K562 (cell line): ENCODE data around the gene N4BP3. TPM values are rescaled to one million over a fixed set of nuclear protein-coding genes. Genes with fewer than 3 reads are reported as not detected.

Experiments
- ATF7 ChIP-seq: fragments of 450-650 bp; IDR thresholded peaks from 2 replicates; pipeline ENCODE4 v1.7.1; 2014; ENCODE audit warnings: mild to moderate bottlenecking, moderate library complexity
- CREB1 ChIP-seq, 2 experiments: sonication (generic) in 1 of 2; formaldehyde crosslinking in 1 of 2; IDR thresholded peaks; 2 replicates each; pipeline versions ENCODE4 v1.6.1 to v1.8.0; 2012 to 2022; ENCODE audit warnings: inconsistent platforms in 1 of 2, mild to moderate bottlenecking in 1 of 2, missing genetic modification reagents in 1 of 2, moderate library complexity in 1 of 2
- CREB3L1 ChIP-seq: fragments of 450-650 bp; IDR thresholded peaks from 2 replicates; pipeline ENCODE4 v1.6.1; 2014; ENCODE audit warnings: low read depth, mild to moderate bottlenecking, moderate library complexity, borderline replicate concordance
- CREB5 ChIP-seq: fragments of 250-450 bp; sonication (Bioruptor Pico); IDR thresholded peaks from 2 replicates; pipeline ENCODE4 v1.5.0; 2020; ENCODE audit warnings: mild to moderate bottlenecking
- DEAF1 ChIP-seq: fragments of 450-650 bp; formaldehyde crosslinking; IDR thresholded peaks from 2 replicates; pipeline ENCODE4 v1.4.0; 2020; ENCODE audit warnings: mild to moderate bottlenecking, moderate library complexity
- E2F6 ChIP-seq, 2 experiments: IDR thresholded peaks; 2 replicates each; pipeline ENCODE4 v1.6.1; 2011; ENCODE audit warnings: borderline replicate concordance in 1 of 2, control low read depth in 1 of 2, low read depth in 1 of 2, low read length in 1 of 2, mild to moderate bottlenecking in 1 of 2, mixed read lengths in 1 of 2, moderate library complexity in 1 of 2; ENCODE audit not compliant: insufficient read depth in 1 of 2, insufficient read length in 1 of 2, poor library complexity in 1 of 2, severe bottlenecking in 1 of 2; ENCODE audit errors: extremely low read depth in 1 of 2
- JUND ChIP-seq, 2 experiments: IDR thresholded peaks; 2 replicates in 1 of 2; 3 replicates in 1 of 2; pipeline ENCODE4 v1.6.1; 2011; ENCODE audit warnings: borderline replicate concordance in 2 of 2, low read depth in 2 of 2, low read length in 2 of 2, improper control_type of control experiment in 1 of 2, missing biosample characterization in 1 of 2, missing genetic modification characterization in 1 of 2, missing genetic modification reagents in 1 of 2
- PPARD ChIP-seq: fragments of 250-450 bp; sonication (Bioruptor Pico); IDR thresholded peaks from 2 replicates; pipeline ENCODE4 v1.8.0; 2022; ENCODE audit warnings: inconsistent platforms, mild to moderate bottlenecking, moderate library complexity
- RAD21 ChIP-seq, 2 experiments: fragments of 250-450 bp in 1 of 2; fragments of 450-650 bp in 1 of 2; sonication (Bioruptor Pico) in 1 of 2; formaldehyde crosslinking in 1 of 2; IDR thresholded peaks in 1 of 2; conservative IDR thresholded peaks in 1 of 2; 2 replicates each; pipeline versions ENCODE4 v1.4.0 to v1.8.0; 2020 to 2022; ENCODE audit warnings: mild to moderate bottlenecking in 2 of 2, moderate library complexity in 1 of 2
- RB1 ChIP-seq: fragments of 450-650 bp; IDR thresholded peaks from 2 replicates; pipeline ENCODE4 v1.6.1; 2017; ENCODE audit warnings: low read depth, mild to moderate bottlenecking
- RCOR1 ChIP-seq, 2 experiments: IDR thresholded peaks; 2 replicates each; pipeline ENCODE4 v1.6.1; 2012; ENCODE audit warnings: low read depth in 2 of 2, low read length in 2 of 2, borderline replicate concordance in 1 of 2, improper control_type of control experiment in 1 of 2
- SMC3 ChIP-seq: conservative IDR thresholded peaks from 2 replicates; pipeline ENCODE4 v1.6.1; 2011; ENCODE audit warnings: low read depth, low read length, improper control_type of control experiment; ENCODE audit not compliant: insufficient read depth
- STAG1 ChIP-seq: sonication (generic); formaldehyde crosslinking; IDR thresholded peaks from 2 replicates; pipeline ENCODE4 v1.5.0; 2020; ENCODE audit warnings: missing genetic modification reagents, borderline replicate concordance
- TCF7 ChIP-seq: sonication (generic); IDR thresholded peaks from 2 replicates; pipeline ENCODE4 v1.6.1; 2016; ENCODE audit warnings: antibody characterized with exemption, borderline replicate concordance
- polyA plus RNA-seq, 8 experiments: library from polyadenylated mRNA; depleted of rRNA in 4 of 8; stranded (reverse) in 5 of 8; unstranded in 3 of 8; fragments of >200 nt; fragmentation: Nextera tagmentation in 2 of 8; fragmentation: Illumina TruSeq in 1 of 8; extraction: Ambion mirVana in 2 of 8; extraction: Trizol in 1 of 8; gene quantifications; 2 replicates each; pipeline versions ENCODE4 v1.2.1 to v1.2.3, GENCODE V29; 2011 to 2014; ENCODE audit warnings: inconsistent platforms in 1 of 8, missing spikeins in 1 of 8
- total RNA-seq, 7 experiments: library from RNA; depleted of rRNA in 6 of 7; stranded (reverse); fragments of >200 nt in 6 of 7; fragmentation: Illumina TruSeq in 2 of 7; extraction: Trizol in 2 of 7; gene quantifications; 2 replicates each; pipeline versions ENCODE4 v1.2.1 to v1.2.3, GENCODE V29; 2011 to 2021; ENCODE audit warnings: low replicate concordance in 1 of 7
- TF ChIP-seq, protein P1 (sequence below): sonication (generic); formaldehyde crosslinking; IDR thresholded peaks from 2 replicates; pipeline ENCODE4 v1.9.0; 2022; ENCODE audit warnings: mild to moderate bottlenecking, missing genetic modification reagents

Gene N4BP3
- total and polyA plus RNA-seq, 9 of the 15 experiments (the other 6 are each of a cell fraction or from before 2014, with no cell fraction given): 0.06 to 7.0 (median 2.4) TPM

- TF ChIP-seq JUND (IDR thresholded peaks at IDR 0.05; ENCODE audit: borderline replicate concordance, low read depth, low read length) (0 out of 2 replicates have a peak, but pooled peaks have one; percentile 7), JUND (tag; IDR thresholded peaks at IDR 0.05; ENCODE audit: borderline replicate concordance, low read depth, low read length) (no peak), STAG1 (peak; percentile 91), TCF7 (no peak), RB1 (0 out of 2 replicates have a peak, but pooled peaks have one; percentile 33), CREB1 (IDR thresholded peaks at IDR 0.05) (no peak), CREB1 (CRISPR knock-in tag; IDR thresholded peaks at IDR 0.05) (no peak), CREB3L1 (no peak), RCOR1 (IDR thresholded peaks at IDR 0.05; ENCODE audit: borderline replicate concordance in 1 of 2, low read depth in 2 of 2, low read length in 2 of 2) (0 out of 4 replicates have a peak, but pooled peaks of 1 of the 2 experiments have one; percentile 31), PPARD (no peak), E2F6 (IDR thresholded peaks at IDR 0.05; ENCODE audit: borderline replicate concordance in 1 of 2, extremely low read depth in 1 of 2, insufficient read depth in 1 of 2, insufficient read length in 1 of 2, low read depth in 1 of 2, low read length in 1 of 2, poor library complexity in 1 of 2, severe bottlenecking in 1 of 2) (peak in 1 of 2 experiments; percentile 24), RAD21 (CRISPR knock-in tag; conservative IDR thresholded peaks at IDR 0.05 in 1 of 2, IDR thresholded peaks at IDR 0.05 in 1 of 2) (peak; percentile 60 to 80), CREB5 (CRISPR knock-in tag) (no peak), SMC3 (peak; percentile 72), DEAF1 (CRISPR knock-in tag) (peak; percentile 56), ATF7 (0 out of 2 replicates have a peak, but pooled peaks have one; percentile 15)
- TF ChIP-seq, protein P1, sequence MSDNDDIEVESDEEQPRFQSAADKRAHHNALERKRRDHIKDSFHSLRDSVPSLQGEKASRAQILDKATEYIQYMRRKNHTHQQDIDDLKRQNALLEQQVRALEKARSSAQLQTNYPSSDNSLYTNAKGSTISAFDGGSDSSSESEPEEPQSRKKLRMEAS (CRISPR knock-in tag): peak; percentile 26; the same call in 1 of the 2 replicates
Observed at GRCh38 chr5:178069909-178070308, 43.4 kb upstream of the N4BP3 start (continued).
